Stimulated activated CD8-positive, alpha-beta memory T cell treated with anti-CD3 and anti-CD28 coated beads, Interleukin-7, amount 100 ng/mL, for 1 hour (primary cell): ENCODE measurements around the gene LRRC59.
"Not testable (repeated sequence)": the region's sequence is repeated elsewhere in the genome, so short reads cannot be mapped to it uniquely, and the experiment has no call there.

Source experiments
- DNase-seq, 2 donors: peaks; one replicate each; pipeline ENCODE4 v3.0.0-alpha.2; 2020; ENCODE audit warnings: low read depth in 2 of 2

Gene LRRC59

GRCh38 chr17:50424996-50425681, 27.8 kb upstream of the LRRC59 start:
- no peak for DNase-seq

GRCh38 chr17:50424246-50424995, 27.1 kb upstream of the LRRC59 start:
- no peak for DNase-seq

GRCh38 chr17:50423553-50424159, 26.3 kb upstream of the LRRC59 start:
- no peak for DNase-seq

GRCh38 chr17:50422738-50423137, 25.4 kb upstream of the LRRC59 start:
- no peak for DNase-seq

GRCh38 chr17:50421308-50422051, 24.2 kb upstream of the LRRC59 start:
- no peak for DNase-seq

- no peak for DNase-seq
These were observed 23.2 kb upstream of the LRRC59 start for GRCh38 chr17:50420419-50421112.

- not testable (repeated sequence) for DNase-seq
These were observed 22.3 kb upstream of the LRRC59 start for GRCh38 chr17:50419577-50419976.

- DNase-seq, result no peak
These were observed 17.5 kb upstream of the LRRC59 start for GRCh38 chr17:50414808-50415207.

GRCh38 chr17:50412188-50412732, 14.9 kb upstream of the LRRC59 start:
- no peak for DNase-seq

GRCh38 chr17:50407921-50408320, 10.6 kb upstream of the LRRC59 start:
- no peak for DNase-seq

GRCh38 chr17:50406578-50406977, 9.3 kb upstream of the LRRC59 start:
- no peak for DNase-seq

GRCh38 chr17:50405351-50405750, 8.0 kb upstream of the LRRC59 start:
- not testable (repeated sequence) for DNase-seq

- DNase-seq, result not testable (repeated sequence)
These were observed 2.3 kb upstream of the LRRC59 start for GRCh38 chr17:50399591-50399990.

- DNase-seq, result not testable (repeated sequence)
These were observed 1.3 kb upstream of the LRRC59 start for GRCh38 chr17:50398672-50399071.

GRCh38 chr17:50397919-50398285, 579 bp upstream of the LRRC59 start:
- no peak for DNase-seq

GRCh38 chr17:50396261-50397110, 837 bp downstream of the LRRC59 start:
- DNase-seq, result no peak

GRCh38 chr17:50394711-50395110, 2.6 kb downstream of the LRRC59 start:
- DNase-seq, result no peak

GRCh38 chr17:50393700-50394099, 3.6 kb downstream of the LRRC59 start:
- DNase-seq, result no peak

GRCh38 chr17:50392621-50393020, 4.7 kb downstream of the LRRC59 start:
- DNase-seq, result no peak

- no peak for DNase-seq
These were observed 7.8 kb downstream of the LRRC59 start for GRCh38 chr17:50389534-50389933.
